ENCODE measurements around the gene MESD.

MESD gene

DNA sequence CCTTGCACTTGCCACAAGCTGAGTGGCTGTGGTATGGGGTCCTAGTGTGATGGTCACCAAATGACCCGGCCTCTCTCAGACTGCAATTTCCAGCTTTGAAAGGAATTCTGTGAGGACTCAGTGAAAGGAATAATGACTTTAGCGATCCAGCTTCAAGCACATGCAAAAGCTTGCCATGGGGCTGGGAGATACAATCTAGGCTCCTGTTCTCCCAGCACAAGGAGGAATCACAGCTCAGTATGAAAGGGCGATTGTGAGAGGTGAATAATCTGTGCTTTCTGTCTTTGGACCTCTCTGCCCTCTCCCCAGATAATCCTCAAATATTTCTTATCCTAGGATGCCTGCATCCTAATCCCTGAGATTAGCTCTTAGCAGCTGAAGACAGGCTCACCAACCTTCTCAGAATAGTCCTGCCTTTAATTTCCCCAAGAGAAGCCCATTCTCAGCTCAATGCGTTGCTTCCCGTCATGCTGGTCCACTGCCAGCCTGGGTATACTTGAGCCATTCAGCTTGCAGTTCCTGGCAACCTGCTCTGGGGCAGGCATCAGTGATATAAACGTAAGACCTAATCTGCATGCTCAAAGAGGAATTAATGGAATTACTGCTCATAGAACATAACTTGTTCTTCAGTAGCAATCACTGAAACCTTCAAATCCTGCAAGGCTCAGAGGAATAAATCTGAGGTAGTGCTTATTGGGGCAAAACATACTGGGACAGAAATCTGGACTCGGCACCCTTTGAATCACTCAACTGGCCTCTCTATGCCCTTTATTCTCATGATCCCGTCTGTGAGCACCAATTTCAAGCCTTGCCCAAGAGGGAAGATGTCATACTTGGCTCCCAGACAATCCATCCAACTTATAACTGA, 26.2 kb upstream of the MESD start:
- no peak for DNase-seq (ENCODE audit: low read depth in 2 of 2)

DNA sequence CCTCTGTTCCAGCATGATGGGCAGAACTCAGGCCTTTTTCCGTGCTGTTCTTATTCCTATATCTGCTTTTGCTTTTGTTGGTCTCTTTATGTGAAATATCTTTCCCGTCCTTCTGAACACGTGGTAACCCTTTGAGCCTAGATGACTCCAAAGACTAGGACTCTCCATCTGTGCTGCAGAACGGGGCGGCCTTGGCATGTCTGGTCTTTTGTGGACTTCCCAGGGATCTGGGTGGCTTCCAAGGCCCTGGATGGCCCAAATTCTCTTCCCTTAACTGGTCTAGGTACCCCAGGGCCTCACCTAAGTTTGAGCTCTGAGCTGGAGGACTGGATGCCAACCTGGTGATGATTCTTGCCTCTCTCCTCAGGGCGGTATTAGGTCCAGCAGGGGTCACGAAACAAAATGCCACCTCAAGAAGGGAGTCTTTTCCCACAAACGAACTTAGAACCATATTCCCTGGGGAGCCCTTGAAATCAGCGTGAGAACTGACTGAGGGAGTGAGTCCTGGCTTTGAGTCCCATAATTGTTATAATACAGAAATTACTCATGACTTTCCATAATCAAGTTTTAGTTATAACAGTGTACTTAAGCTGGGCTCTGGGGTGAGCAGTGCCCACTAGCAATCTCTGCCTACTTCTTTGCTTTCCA, 25.0 kb upstream of the MESD start:
- DNase-seq (ENCODE audit: low read depth in 2 of 2): no peak

DNA sequence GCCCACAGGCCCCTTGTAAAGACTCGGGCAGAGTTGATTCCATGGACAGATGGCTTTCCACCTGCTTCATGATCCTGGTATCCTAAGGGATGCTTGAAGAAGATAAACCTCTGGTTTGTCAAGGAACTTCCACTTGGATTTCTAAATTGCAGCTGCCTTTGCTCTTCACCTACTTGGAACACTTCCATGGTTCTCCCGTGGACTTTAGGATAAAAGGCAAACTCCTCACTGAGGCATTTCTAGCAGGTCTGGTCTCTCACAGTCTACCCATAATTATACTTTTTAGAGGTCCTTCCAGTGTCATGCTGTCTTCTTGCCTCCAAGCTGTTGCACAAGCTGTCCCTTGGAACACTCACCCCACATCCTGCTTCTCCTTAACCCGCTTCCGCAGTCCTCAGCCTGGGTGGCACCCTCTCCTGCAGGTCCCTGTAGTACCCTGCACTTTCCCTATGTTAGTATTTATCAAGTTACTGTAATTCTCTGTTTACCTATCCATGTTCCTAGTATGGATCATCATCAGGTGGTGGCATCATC, 23.8 kb upstream of the MESD start:
- no peak for DNase-seq (ENCODE audit: low read depth in 2 of 2)

DNA sequence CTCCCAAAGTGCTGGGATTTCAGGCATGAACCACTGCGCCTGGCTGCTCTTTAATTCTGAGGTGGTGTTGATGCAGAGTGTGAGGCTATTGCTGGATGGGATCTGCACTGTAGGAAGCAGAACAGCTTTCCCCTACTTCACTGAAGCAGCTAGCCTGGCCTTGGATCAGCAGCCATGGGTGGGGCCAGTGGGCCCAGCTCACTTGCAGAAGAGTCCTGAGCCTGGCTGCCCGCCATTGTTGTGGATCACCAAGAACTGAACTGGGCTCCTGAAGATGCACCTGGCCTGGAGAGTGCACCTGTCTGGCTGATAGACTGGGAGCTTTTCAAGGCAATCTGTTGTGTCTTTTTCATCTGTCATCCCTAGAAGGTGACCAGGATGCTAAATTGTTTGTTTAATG, 23.0 kb upstream of the MESD start:
- no peak for DNase-seq (ENCODE audit: low read depth in 2 of 2)

DNA sequence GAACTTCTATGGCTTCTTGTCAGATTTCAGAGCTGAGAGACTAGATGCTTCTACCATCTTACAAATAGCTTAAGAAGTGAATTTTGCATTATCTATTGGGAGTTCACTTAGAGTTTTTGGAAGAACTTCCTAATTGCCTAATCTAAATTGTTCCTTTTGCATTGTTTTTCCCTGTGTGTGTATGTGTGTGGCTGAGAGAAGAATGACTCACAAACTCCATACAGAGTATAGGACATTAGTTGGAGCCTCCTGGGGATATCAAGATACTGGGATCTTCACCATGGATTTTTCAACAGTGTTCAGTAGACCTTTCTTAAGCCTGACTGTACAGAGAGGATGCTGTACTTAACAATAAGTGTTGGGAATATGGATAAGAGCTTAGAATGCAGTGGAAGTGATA, 22.0 kb upstream of the MESD start:
- DNase-seq (ENCODE audit: low read depth in 2 of 2): no peak

DNA sequence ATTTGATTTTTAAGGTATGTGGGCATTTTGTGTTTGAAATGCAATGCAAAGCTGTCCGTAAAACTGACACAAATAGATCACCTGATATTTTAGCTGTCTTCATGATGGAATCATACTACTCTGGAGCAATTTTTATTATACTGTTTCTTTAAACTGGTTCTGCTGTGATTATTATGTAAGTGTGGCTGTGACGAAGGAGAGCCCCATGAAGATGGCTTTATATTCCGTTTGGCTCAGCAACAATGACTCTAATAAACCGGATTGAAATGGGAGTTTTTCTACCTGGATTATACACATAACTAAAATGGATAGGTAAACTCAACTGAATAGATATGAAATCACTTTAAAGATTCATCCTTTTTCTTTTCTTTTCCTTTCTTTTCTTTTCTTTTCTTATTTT, 20.5 kb upstream of the MESD start:
- no peak for DNase-seq (ENCODE audit: low read depth in 2 of 2)

DNA sequence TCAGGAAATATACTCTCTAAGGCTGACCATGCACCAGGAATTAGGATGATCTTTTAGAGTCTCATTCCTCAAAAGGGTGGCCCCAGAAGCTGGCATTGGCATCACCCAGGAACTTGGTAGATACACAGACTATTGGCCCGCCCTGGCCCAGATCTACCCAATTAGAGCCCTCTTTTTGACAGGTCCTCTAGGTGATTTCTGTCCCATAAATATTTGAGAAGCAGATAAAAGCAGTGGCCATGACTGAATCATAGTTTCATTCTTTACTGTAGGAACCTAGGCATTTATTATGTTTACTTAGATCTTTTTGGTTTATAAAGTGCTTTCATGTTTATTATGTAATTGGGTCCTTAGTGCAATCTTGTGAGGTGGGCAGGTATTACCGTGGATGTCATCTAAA, 18.7 kb upstream of the MESD start:
- DNase-seq (ENCODE audit: low read depth in 2 of 2): no peak

DNA sequence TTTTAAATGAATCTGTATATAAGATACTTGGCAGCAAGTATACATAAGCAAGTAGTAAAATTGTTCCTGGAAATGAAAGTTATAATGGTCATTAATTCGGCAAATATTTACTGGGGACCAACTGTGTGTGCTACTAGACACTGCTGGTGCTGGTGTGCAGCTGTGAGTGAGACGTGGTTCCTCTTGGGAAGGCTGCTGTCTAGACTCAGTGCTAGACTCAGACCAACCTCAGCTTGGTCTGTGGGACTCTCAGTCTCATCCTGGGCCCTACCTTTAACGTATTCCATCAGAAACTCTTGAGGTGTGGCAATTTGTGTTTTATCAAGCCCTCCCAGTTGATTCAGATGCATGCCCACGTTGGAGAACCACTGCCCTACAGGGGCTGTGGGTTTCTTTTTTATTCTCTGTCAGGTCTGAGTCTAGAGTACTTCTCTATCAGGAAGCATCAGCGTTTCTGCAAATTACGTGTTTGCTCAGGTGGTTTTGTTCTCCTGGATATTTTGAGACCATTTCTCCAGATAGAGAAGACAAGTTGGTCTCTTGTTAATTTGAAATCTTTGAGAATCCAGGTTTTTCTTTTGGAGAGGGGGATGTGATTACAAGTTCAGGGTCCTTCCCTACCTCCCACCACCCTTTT, 17.9 kb upstream of the MESD start:
- no peak for DNase-seq (ENCODE audit: low read depth in 2 of 2)

DNA sequence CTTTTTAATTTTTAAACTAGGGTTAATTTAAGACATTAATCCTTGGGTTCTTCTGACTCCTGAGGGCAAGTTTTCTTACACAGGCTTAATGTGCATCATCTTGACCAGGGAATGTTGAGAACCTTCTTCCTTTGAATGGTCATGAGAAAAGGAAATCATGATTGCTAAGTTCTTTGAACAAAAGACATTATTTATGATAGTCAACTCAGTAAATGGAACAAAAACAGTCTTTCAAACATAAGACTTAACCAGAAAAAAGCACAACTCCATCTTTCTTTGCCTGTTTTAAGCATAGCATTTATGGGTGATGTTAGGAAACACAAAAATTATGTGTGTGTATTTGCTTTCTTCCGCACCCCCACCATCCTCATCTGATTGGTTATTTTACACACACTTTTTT, 16.5 kb upstream of the MESD start:
- no peak for DNase-seq (ENCODE audit: low read depth in 2 of 2)

DNA sequence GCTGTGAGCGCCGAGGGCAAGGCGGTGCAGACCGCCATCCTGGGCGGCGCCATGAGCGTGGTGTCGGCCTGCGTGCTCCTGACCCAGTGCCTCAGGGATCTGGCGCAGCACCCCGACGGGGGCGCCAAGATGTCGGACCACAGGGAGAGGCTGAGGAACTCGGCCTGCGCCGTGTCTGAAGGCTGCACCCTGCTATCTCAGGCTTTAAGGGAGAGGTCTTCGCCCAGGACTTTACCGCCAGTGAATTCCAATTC, 13.4 kb upstream of the MESD start:
- no peak for DNase-seq (ENCODE audit: low read depth in 2 of 2)

DNA sequence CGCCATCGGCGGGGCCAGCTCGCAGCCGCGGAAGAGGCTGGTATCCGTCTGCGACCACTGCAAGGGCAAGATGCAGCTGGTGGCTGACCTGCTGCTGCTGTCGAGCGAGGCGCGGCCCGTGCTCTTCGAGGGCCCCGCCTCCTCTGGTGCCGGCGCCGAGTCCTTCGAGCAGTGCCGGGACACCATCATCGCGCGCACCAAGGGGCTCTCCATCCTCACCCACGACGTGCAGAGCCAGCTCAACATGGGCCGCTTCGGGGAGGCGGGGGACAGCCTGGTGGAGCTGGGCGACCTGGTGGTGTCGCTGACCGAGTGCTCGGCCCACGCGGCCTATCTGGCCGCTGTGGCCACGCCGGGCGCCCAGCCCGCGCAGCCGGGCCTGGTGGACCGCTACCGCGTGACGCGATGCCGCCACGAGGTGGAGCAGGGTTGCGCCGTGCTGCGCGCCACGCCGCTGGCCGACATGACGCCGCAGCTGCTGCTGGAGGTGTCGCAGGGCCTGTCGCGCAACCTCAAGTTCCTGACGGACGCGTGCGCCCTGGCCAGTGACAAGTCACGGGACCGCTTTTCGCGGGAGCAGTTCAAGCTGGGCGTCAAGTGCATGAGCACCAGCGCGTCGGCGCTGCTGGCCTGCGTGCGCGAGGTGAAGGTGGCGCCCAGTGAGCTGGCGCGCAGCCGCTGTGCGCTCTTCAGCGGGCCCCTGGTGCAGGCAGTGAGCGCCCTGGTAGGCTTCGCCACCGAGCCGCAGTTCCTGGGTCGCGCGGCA, 12.9 kb upstream of the MESD start:
- no peak for DNase-seq (ENCODE audit: low read depth in 2 of 2)

DNA sequence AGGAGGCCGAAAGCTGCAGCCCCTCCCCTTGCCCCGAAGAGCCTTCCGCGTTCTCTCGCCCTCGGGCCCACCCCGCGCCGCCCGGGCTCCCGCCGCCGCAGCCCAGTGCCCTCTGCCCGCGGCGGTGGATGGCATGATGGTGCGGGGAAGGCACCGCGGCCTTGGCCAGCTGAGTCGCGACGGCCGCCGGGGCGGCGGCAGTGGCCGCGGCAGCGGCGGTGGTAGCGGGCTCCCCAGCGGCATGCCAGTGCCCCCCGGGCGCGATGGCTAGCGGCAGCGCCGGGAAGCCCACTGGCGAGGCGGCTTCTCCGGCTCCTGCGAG, 12.4 kb upstream of the MESD start:
- no peak for DNase-seq (ENCODE audit: low read depth in 2 of 2)

DNA sequence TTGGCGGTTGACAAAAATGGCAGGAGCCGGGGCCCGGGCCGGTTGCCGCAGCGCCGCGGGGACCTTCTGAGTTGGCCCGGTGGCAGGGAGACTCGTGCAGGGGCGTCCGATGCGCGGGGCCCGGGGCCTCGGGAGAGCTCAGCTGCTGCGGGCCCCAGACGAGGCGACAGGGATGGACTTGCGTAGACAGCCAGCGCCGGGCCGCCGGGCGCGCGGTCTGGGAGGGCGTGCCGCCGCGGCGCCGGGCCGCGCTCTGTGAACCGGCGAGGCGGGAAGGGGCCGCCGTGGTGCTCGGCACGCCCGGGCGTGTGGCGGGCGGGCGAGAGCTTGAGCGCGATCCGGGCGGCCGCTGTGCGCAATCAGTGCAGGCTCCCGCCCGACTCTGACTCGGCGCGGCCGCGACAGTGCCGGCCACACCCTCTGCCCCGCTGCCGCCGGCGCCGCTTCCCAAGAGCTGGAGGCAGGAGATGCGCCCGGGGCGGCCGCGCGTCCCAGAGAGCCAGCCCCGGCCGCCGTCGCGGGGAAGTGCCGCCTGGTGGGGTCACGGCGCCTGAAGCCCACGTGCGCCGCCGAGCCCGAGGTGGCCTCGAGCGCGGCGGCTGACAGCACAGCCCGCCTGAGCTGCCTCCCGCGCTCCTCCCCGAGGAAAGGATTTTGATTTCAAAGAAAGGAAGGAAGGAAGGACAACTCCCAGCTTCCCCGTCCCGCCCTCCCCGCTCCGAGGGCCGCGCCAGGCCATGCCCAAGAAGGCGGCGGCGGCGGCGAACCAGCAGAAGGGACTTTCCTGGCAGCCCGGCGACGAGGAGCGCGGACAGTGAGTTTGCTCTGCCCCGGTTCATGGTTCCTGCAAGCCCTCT, 11.8 kb upstream of the MESD start:
- DNase-seq (ENCODE audit: low read depth in 2 of 2): peak in 1 of 2 donors; percentile 28

DNA sequence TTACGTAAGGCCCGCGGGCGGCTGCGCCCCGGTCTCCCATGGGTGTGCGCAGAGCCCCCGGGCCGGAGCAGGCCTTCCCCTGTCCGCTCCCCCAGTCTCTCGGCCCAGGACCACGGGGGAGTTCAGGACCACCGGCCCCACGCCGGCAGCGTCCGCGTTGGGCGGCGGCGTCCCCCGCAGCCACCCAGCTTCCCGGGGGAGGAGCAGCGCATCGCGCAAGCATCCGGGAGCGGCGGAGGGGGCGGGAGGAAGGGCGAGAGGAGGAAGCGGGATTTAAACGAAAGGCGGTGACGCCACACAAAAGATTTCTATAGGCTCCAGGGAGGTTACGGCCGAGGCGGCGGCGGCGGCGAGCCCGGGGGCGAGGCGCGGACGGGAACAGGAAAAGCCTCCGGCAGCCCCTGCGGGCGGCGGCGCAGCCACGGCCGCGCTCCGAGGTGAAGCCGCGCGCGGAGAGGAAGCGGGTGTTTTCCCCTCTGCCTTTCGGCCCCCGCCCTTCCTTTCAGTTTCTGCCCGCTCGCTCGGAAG, 11.1 kb upstream of the MESD start, which contains the start of gene TLNRD1:
Gene TLNRD1, plus strand, starts transcription at position 300 of the 528 bp plus-strand sequence. CDS start 1,349 bp downstream, outside the sequence.
- DNase-seq (ENCODE audit: low read depth in 2 of 2): peak; percentile 46 to 58

DNA sequence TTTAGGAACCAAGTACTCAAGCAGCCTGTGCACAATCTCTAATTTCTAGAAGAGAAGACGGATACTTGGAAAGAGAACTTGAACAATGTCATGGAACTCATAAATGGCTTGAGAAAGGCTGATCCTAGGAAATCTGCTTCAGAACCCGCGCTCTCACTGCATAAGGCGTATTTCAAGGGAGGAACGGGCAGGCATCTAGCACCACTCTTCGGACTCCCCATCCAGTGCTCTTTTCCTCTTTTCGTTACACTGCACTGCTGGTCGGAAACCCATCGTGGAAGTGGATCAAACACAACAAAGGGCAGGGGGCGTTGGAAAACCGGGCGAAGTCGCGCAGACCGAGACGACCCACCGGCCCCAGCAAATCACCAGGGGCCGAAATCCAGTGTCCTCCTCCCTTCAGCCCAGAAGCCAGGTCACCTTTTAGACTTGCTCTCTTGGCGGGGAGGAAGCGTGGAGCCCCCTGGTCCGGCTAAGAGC, 10.6 kb upstream of the MESD start:
- DNase-seq (ENCODE audit: low read depth in 2 of 2): no peak

DNA sequence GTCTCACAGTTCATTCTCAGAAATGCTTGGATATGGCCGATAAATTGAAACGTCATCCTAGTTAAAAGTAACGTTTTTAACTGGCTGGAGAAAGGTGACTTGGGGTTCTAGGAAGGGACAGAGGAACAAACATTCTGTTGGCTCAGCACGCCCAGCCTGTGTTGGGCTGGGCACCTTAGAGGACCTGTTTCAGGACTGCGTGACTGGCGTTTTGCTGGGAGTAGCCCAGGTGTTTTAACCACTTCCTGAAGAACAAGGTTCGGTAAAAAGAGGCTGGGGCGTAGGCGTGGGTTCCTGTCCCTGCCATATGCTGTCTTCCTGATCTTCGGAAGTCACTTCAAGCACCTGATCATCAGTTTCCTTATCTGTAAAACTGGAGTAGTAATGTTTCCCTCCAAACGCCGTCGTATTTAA, 10.0 kb upstream of the MESD start:
- no peak for DNase-seq (ENCODE audit: low read depth in 2 of 2)

DNA sequence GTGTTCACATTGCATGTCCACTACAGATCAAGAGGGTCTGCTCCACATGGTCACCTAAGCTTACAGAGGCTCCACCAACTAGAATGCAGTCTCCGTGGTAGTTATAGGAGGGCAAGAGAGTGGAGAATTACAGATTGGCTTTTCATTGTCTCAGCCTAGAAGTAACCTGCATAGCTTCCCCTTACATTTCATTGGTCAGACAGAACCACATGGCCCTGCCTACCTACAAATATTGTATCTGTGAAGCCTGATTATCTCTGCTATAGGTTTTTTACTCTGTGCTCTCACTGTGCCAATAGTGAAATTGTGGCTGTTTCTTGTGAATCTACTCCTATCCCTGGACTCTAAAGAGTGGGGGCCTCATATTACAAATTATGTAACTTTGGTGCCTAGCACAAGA, 8.6 kb upstream of the MESD start:
- no peak for DNase-seq (ENCODE audit: low read depth in 2 of 2)

DNA sequence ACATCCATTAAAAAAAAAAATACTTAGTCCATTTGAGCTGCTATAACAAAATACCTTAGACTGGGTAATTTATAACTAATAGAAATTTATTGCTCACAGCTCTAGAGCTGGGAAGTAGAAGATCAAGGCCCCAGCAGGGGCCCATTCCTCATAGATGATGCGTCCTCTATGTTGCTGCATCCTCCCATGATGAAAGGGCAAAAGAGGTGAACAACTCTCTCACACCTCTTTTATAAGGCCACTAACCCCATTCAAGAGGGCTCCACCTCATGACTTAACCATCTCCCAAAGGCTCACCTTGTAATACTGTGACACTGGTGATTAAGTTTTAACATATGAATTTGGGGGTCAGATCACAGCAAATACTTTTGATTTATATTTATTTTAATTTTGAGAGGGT, 8.1 kb upstream of the MESD start:
- no peak for DNase-seq (ENCODE audit: low read depth in 2 of 2)

DNA sequence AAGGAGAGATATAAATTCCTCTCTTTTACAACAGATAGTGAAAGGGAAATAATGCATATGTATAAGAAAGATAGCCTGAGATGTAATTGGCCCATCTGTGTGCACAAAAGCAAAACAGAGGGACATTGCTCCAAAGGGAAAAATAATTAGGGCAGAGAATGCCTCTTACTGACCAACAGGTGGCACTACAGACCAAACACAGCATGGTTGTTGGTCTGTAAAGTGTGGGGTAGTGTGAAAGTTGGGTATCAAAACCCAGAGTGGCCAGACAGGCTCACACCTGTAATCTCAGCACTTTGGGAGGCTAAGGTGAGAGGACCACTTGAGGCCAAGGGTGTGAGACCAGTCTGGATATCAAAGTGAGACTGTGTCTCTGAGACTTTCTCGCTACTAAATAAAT, 6.6 kb upstream of the MESD start:
- no peak for DNase-seq (ENCODE audit: low read depth in 2 of 2)

DNA sequence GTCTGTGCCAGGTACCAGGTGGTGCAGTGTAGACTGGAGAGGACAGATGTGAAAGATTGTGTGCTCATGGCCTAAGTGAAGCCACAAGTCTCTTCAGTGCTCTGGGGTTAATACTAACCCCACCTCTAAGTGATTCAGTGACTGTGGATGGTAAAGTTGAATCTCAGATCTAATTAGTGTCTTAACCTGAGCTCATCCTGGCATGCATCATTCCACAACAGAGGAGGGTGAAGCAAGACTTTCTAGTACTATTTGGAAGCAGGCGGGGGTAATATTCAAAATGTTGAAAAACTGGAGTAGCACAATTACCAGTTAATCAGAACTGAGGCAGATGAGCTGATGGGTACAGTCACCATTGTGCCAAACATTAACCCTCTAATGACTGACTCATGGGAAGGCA, 2.8 kb upstream of the MESD start:
- DNase-seq (ENCODE audit: low read depth in 2 of 2): no peak

DNA sequence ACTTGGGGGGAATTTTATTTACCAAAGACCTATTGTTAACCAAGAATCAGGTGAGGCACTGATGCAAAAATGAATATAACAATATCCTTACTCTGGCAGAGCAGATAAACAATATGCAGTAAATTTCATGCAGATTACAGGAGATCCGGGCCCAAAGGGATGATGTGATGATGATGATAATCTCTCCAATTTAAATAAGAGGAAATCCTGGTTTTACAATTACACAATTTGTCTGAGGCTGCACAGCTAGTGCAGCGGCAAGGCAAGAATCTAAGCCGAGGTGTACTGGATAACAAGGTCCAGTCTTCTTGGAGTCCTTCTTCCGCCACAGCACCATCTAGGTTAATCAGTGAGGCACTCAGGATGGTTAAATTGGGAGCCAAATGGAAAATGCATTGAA, 2.4 kb upstream of the MESD start:
- DNase-seq (ENCODE audit: low read depth in 2 of 2): no peak

All from stimulated activated CD4-positive, alpha-beta T cell treated with anti-CD3 and anti-CD28 coated beads, Interleukin-1b, Interleukin-23, amount 100 ng/mL, for 1 hour (primary cell).